Endothelial cell of umbilical vein (primary cell): ENCODE measurements around the gene ABTB2. TPM values are rescaled to one million over a fixed set of nuclear protein-coding genes. Genes with fewer than 3 reads are reported as not detected.

Experiments used
- BruUV-seq: library from RNA; stranded (reverse); fragments of 400-500 nt; replicated peaks from 2 replicates; lab custom pipeline; 2021; lab: Mats Ljungman, UMichigan
- CTCF ChIA-PET: fragments of 300-600, 350-600 bp; sonication (Branson Sonifier 250); formaldehyde crosslinking; loops from one replicate; lab custom pipeline; 2021; ENCODE audit warnings: antibody characterized with exemption, inconsistent platforms; lab: Charles Lee
- POLR2A ChIA-PET: fragments of 300-600, 350-600 bp; sonication (Branson Sonifier 250); formaldehyde crosslinking; loops from one replicate; lab custom pipeline; 2021; ENCODE audit warnings: antibody characterized with exemption, inconsistent platforms; lab: Charles Lee
- DNase-seq: peaks from one replicate; pipeline ENCODE4 v3.0.0-alpha.2; 2011; ENCODE audit warnings: low read depth, low spot score
- FAIRE-seq: peaks from 2 replicates; lab custom pipeline; 2011; peaks lifted over from hg19 to GRCh38; lab: Jason Lieb, UNC
- H2AFZ ChIP-seq: 2 replicates; pipeline ENCODE4 v1.6.0; 2012; ENCODE audit warnings: low read depth, low read length, control low read depth, inconsistent platforms
- H3K27ac ChIP-seq: 2 replicates; pipeline ENCODE4 v1.5.1; 2011; ENCODE audit warnings: low read depth, mild to moderate bottlenecking, control low read depth, low read length, moderate library complexity; ENCODE audit not compliant: insufficient read depth
- H3K27me3 ChIP-seq, 2 experiments: 2 replicates each; pipeline versions ENCODE4 v1.6.0 to v1.6.1; 2011; ENCODE audit warnings: low read length in 2 of 2, mixed read lengths in 1 of 2; ENCODE audit not compliant: control insufficient read depth in 2 of 2, insufficient read depth in 2 of 2
- H3K36me3 ChIP-seq, 2 experiments: 2 replicates in 1 of 2; 3 replicates in 1 of 2; pipeline ENCODE4 v1.5.1; 2011; ENCODE audit warnings: low read length in 2 of 2, mild to moderate bottlenecking in 1 of 2, moderate library complexity in 1 of 2; ENCODE audit not compliant: control insufficient read depth in 2 of 2, insufficient read depth in 2 of 2; ENCODE audit errors: extremely low read depth in 1 of 2
- H3K4me1 ChIP-seq: 3 replicates; pipeline ENCODE4 v1.5.1; 2011; ENCODE audit warnings: mild to moderate bottlenecking, low read length; ENCODE audit not compliant: control insufficient read depth, insufficient read depth; ENCODE audit errors: extremely low read depth
- H3K4me2 ChIP-seq: 2 replicates; pipeline ENCODE4 v1.6.1; 2011; ENCODE audit warnings: low read length, control low read depth, mixed read lengths; ENCODE audit not compliant: insufficient read depth
- H3K4me3 ChIP-seq, 3 experiments: fragments of 200-600 bp in 1 of 3; sonication (generic), shearing (Covaris generic) in 1 of 3; replicated peaks in 1 of 3; 2 replicates each; pipeline ENCODE4 v1.5.1; 2011 to 2016; ENCODE audit warnings: control low read depth in 3 of 3, low read length in 3 of 3, mild to moderate bottlenecking in 2 of 3, inconsistent platforms in 1 of 3, low read depth in 1 of 3, moderate library complexity in 1 of 3; ENCODE audit not compliant: insufficient read depth in 1 of 3
- H3K79me2 ChIP-seq: 2 replicates; pipeline ENCODE4 v1.6.0; 2012; ENCODE audit warnings: low read length, inconsistent platforms; ENCODE audit not compliant: control insufficient read depth, insufficient read depth
- H3K9ac ChIP-seq: replicated peaks from 2 replicates; pipeline ENCODE3; 2011; ENCODE audit warnings: low read length, control low read depth; ENCODE audit not compliant: insufficient read depth; ENCODE audit errors: extremely low read depth
- H3K9me1 ChIP-seq: replicated peaks from 3 replicates; pipeline ENCODE4 v1.6.0; 2011; ENCODE audit warnings: mild to moderate bottlenecking, low read length; ENCODE audit not compliant: control insufficient read depth, insufficient read depth; ENCODE audit errors: extremely low read depth
- H3K9me3 ChIP-seq: replicated peaks from 2 replicates; pipeline ENCODE4 v1.5.1; 2012; ENCODE audit warnings: low read length, inconsistent platforms; ENCODE audit not compliant: control insufficient read depth, insufficient read depth
- H4K20me1 ChIP-seq: replicated peaks from 2 replicates; pipeline ENCODE3; 2011; ENCODE audit warnings: mild to moderate bottlenecking, low read length; ENCODE audit not compliant: control insufficient read depth, insufficient read depth; ENCODE audit errors: extremely low read depth
- CTCF ChIP-seq, 2 donors: IDR thresholded peaks; 1 replicate in 1 of 2; 2 replicates in 1 of 2; pipeline ENCODE4 v1.5.1; 2011; ENCODE audit warnings: low read length in 2 of 2, mild to moderate bottlenecking in 2 of 2, moderate library complexity in 2 of 2, control low read depth in 1 of 2, inconsistent platforms in 1 of 2, low read depth in 1 of 2; ENCODE audit not compliant: insufficient read depth in 1 of 2; ENCODE audit errors: extremely low read depth in 1 of 2
- EZH2 ChIP-seq: IDR thresholded peaks from 2 replicates; pipeline ENCODE4 v1.6.1; 2012; ENCODE audit warnings: borderline replicate concordance, low read depth, mild to moderate bottlenecking, moderate library complexity, low read length, inconsistent platforms; ENCODE audit not compliant: severe bottlenecking
- FOS ChIP-seq: IDR thresholded peaks from 2 replicates; pipeline ENCODE4 v1.6.1; 2011; ENCODE audit warnings: mild to moderate bottlenecking, low read length, moderate library complexity, borderline replicate concordance; ENCODE audit not compliant: insufficient read depth
- GATA2 ChIP-seq: IDR thresholded peaks from 2 replicates; pipeline ENCODE4 v1.7.0; 2011; ENCODE audit warnings: low read depth, mild to moderate bottlenecking, moderate library complexity, mixed read lengths, low read length; ENCODE audit not compliant: insufficient read length, insufficient read depth
- JUN ChIP-seq: IDR thresholded peaks from 2 replicates; pipeline ENCODE4 v1.6.1; 2011; ENCODE audit warnings: borderline replicate concordance, low read depth; ENCODE audit not compliant: insufficient read length, insufficient read depth
- MAX ChIP-seq: IDR thresholded peaks from 2 replicates; pipeline ENCODE4 v1.6.1; 2011; ENCODE audit not compliant: insufficient read depth, insufficient read length
- MYC ChIP-seq: IDR thresholded peaks from one replicate; pipeline ENCODE4 v1.6.1; 2011; ENCODE audit warnings: mild to moderate bottlenecking, low read depth, low read length
- POLR2A ChIP-seq: IDR thresholded peaks from 2 replicates; pipeline ENCODE4 v1.6.1; 2012; ENCODE audit warnings: low read depth, mild to moderate bottlenecking, control low read depth, low read length
- POLR2AphosphoS5 ChIP-seq: IDR thresholded peaks from 2 replicates; pipeline ENCODE4 v1.6.1; 2012; ENCODE audit warnings: low read depth, mild to moderate bottlenecking, control low read depth, low read length, moderate library complexity; ENCODE audit not compliant: insufficient read depth
- dilution Hi-C: fragments of 300-500 bp; cut with MboI; formaldehyde crosslinking; loops from one replicate; pipeline ENCODE4 v1.15.0; 2019; ENCODE audit warnings: low sequenced_read_pairs; ENCODE audit not compliant: extremely low pct_ligation_motif_present
- intact Hi-C: fragments of 100-400 bp; cut with micrococcal nuclease; formaldehyde crosslinking; loops from one replicate; pipeline ENCODE4 v1.10.0; 2022
- polyA plus RNA-seq, 4 experiments: library from polyadenylated mRNA; depleted of rRNA in 3 of 4; stranded (reverse) in 3 of 4; unstranded in 1 of 4; fragments of >200 nt; gene quantifications; 2 replicates each; pipeline versions ENCODE4 v1.2.1 to v1.2.3, GENCODE V29; 2011 to 2012; ENCODE audit warnings: missing spikeins in 1 of 4
- total RNA-seq: library from RNA; stranded (reverse); gene quantifications from 2 replicates; pipeline ENCODE4 v1.2.3, GENCODE V29; 2021

Gene ABTB2
- total and polyA plus RNA-seq, 2 donors (not counting 3 experiments of a cell fraction or from before 2014, with no cell fraction given), result 0.11 to 0.14 TPM

GRCh38 chr11:34205326-34206035 is 152.3 kb downstream of the ABTB2 start:
- intact Hi-C loops, result no loop called here
- Histone ChIP-seq H2AFZ (no peak overlapping the region), H4K20me1 (no peaks in the 10 kb centered on the region), H3K27ac (no peak overlapping the region), H3K4me2 (no peak overlapping the region), H3K9me1 (no peaks in the 10 kb centered on the region), H3K4me3 (no peak overlapping the region), H3K27me3 (no peaks in the 10 kb centered on the region), H3K36me3 (no peaks in the 10 kb centered on the region), H3K9ac (no peak overlapping the region), H3K9me3 (no peaks in the 10 kb centered on the region), H3K4me1 (no peaks in the 10 kb centered on the region), H3K79me2 (no peaks in the 10 kb centered on the region)
- dilution Hi-C loops, result no loop called here
- POLR2A ChIA-PET, result no interaction called here
- FAIRE-seq (no peak), DNase-seq (no peak)
- BruUV-seq, result no TSS peak
- TF ChIP-seq MYC (no peak), FOS (no peak), JUN (no peak), POLR2AphosphoS5 (no peak), MAX (no peak), POLR2A (no peak), EZH2 (no peak), GATA2 (no peak), CTCF (IDR thresholded peaks at IDR 0.05; ENCODE audit: extremely low read depth in 1 of 2, insufficient read depth in 1 of 2, low read depth in 1 of 2, low read length in 2 of 2) (no peak)
- CTCF ChIA-PET, result no interaction called here
